CD4-positive, alpha-beta T cell treated with Interleukin-12 subunit alpha and Interleukin-12 subunit beta, for 1 hour (primary cell): Measurements from ENCODE around the gene SIK3.

Source experiments
- DNase-seq: peaks from one replicate; pipeline ENCODE4 v3.0.0-alpha.2; 2020

SIK3 gene

DNA sequence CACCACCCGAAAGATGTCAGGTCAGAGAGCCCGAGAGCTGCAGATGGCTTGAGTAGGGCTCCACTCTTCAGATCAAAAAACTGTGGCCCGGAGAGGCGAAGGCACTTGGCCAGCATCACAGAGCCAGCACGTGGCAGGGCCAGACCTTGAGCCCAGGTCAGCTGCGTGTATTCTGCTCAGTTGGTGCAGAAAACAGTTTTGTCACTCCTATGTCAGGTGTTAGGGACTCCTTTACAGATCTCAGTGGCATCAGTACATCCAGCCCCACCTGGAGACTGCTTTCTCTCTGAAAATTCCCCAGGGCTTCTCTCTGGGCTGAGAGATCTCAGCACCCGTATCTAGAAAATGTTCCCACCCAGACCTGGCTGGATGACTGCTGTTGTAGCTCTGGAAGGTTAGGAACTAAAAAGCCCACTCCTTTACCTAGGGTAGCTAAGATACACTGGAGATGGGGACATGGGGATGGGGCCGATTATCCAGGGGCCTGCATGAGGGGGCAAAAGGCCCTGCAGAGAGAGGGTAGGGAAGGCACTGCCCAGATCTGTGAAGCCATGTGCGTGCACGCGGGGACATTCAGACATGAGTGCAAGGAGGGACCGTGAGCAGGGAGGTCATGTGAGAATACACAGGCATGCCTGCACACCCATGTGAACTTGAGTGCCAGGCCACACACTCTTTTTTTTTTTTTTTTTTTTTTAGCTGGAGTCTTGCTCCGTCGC, 264.3 kb downstream of the SIK3 start:
- DNase-seq = no peak

DNA sequence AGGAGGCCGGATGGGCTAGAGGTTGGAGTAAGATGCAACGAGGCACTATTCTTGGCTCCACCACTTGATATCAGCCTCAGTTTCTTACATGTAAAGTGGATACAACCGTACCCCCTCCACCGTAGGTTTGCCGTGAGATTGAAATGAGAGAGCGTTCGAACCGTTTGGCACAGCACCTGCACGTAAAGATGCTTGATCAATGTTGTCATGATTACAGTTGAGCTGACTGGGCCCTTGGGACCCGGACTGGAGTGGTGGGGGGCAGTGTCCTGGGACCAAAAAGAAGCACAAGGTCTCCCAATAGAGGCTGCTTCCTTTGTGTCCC, 264.8 kb downstream of the SIK3 start:
- no peak for DNase-seq

DNA sequence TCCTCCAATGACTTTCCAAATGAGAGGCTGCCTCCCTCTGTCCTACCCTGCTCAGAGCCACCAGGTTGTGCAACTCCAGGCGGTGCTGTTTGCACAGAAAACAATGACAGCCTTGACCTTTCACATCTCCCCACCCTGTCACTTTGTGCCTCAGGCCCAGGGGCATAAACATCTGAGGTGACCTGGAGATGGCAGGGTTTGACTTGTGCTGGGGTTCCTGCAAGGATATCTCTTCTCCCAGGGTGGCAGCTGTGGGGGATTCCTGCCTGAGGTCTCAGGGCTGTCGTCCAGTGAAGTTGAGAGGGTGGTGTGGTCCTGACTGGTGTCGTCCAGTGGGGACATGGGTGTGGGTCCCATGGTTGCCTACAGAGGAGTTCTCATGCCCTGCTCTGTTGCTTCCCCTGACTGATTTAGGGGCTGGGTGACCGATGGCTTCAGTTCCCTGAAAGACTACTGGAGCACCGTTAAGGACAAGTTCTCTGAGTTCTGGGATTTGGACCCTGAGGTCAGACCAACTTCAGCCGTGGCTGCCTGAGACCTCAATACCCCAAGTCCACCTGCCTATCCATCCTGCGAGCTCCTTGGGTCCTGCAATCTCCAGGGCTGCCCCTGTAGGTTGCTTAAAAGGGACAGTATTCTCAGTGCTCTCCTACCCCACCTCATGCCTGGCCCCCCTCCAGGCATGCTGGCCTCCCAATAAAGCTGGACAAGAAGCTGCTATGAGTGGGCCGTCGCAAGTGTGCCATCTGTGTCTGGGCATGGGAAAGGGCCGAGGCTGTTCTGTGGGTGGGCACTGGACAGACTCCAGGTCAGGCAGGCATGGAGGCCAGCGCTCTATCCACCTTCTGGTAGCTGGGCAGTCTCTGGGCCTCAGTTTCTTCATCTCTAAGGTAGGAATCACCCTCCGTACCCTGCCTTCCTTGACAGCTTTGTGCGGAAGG, 265.6 kb downstream of the SIK3 start:
- no peak for DNase-seq

DNA sequence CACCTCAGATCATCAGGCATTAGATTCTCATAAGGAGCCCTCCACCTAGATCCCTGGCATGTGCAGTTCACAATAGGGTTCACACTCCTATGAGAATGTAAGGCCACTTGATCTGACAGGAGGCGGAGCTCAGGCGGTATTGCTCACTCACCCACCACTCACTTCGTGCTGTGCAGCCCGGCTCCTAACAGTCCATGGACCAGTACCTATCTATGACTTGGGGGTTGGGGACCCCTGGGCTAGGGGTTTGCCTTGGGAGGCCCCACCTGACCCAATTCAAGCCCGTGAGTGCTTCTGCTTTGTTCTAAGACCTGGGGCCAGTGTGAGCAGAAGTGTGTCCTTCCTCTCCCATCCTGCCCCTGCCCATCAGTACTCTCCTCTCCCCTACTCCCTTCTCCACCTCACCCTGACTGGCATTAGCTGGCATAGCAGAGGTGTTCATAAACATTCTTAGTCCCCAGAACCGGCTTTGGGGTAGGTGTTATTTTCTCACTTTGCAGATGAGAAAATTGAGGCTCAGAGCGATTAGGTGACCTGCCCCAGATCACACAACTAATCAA, 266.4 kb downstream of the SIK3 start:
- DNase-seq = no peak

DNA sequence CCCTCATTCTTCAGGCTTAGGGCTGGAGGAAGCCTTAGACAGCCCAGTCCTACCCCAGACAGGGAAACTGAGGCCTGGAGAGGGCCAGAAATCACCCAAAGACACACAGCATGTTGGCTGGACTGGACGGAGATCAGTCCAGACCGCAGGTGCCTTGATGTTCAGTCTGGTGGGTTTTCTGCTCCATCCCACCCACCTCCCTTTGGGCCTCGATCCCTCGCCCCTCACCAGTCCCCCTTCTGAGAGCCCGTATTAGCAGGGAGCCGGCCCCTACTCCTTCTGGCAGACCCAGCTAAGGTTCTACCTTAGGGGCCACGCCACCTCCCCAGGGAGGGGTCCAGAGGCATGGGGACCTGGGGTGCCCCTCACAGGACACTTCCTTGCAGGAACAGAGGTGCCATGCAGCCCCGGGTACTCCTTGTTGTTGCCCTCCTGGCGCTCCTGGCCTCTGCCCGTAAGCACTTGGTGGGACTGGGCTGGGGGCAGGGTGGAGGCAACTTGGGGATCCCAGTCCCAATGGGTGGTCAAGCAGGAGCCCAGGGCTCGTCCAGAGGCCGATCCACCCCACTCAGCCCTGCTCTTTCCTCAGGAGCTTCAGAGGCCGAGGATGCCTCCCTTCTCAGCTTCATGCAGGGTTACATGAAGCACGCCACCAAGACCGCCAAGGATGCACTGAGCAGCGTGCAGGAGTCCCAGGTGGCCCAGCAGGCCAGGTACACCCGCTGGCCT, 267.9 kb downstream of the SIK3 start:
- DNase-seq = no peak

DNA sequence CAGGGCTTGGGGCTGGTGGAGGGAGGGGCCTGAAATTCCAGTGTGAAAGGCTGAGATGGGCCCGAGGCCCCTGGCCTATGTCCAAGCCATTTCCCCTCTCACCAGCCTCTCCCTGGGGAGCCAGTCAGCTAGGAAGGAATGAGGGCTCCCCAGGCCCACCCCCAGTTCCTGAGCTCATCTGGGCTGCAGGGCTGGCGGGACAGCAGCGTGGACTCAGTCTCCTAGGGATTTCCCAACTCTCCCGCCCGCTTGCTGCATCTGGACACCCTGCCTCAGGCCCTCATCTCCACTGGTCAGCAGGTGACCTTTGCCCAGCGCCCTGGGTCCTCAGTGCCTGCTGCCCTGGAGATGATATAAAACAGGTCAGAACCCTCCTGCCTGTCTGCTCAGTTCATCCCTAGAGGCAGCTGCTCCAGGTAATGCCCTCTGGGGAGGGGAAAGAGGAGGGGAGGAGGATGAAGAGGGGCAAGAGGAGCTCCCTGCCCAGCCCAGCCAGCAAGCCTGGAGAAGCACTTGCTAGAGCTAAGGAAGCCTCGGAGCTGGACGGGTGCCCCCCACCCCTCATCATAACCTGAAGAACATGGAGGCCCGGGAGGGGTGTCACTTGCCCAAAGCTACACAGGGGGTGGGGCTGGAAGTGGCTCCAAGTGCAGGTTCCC, 268.6 kb downstream of the SIK3 start, which contains the start of gene APOC3:
APOC3 (plus strand) TSS at position 383 of the 659 bp plus-strand sequence. CDS start 676 bp downstream, outside the sequence.
- DNase-seq = no peak

DNA sequence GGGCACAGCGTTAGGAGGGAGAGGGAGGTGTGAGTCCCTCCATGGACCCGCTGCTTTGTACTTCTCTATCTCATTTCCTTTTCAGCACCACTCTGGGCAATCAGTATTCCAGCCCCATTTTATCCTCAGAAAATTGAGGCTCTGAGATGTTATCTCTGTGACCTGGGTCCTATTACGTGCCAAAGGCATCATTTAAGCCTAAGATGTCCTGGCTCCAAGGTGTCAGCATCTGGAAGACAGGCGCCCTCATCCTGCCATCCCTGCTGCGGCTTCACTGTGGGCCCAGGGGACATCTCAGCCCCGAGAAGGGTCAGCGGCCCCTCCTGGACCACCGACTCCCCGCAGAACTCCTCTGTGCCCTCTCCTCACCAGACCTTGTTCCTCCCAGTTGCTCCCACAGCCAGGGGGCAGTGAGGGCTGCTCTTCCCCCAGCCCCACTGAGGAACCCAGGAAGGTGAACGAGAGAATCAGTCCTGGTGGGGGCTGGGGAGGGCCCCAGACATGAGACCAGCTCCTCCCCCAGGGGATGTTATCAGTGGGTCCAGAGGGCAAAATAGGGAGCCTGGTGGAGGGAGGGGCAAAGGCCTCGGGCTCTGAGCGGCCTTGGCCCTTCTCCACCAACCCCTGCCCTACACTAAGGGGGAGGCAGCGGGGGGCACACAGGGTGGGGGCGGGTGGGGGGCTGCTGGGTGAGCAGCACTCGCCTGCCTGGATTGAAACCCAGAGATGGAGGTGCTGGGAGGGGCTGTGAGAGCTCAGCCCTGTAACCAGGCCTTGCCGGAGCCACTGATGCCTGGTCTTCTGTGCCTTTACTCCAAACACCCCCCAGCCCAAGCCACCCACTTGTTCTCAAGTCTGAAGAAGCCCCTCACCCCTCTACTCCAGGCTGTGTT, 269.4 kb downstream of the SIK3 start:
- DNase-seq = no peak

DNA sequence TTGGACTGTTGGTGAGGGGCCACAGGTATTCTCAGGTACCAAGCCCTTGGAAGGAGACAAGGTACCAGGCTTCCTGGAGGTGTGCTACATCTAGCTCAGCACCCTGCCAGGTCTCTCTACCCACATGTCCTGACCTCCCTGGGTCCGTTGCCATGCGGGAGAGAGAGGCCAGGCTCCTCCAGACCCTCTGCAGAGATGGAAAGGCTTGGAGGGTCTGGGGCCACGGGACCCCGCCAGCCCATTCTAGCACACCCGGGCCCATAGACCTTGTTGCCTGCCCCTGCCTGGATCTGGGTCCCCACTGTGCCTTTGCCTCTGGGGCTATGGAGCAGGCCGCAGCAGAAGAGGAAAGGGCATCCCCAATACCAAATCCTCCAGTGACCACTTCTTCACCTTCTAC, 270.8 kb downstream of the SIK3 start:
- DNase-seq = no peak

DNA sequence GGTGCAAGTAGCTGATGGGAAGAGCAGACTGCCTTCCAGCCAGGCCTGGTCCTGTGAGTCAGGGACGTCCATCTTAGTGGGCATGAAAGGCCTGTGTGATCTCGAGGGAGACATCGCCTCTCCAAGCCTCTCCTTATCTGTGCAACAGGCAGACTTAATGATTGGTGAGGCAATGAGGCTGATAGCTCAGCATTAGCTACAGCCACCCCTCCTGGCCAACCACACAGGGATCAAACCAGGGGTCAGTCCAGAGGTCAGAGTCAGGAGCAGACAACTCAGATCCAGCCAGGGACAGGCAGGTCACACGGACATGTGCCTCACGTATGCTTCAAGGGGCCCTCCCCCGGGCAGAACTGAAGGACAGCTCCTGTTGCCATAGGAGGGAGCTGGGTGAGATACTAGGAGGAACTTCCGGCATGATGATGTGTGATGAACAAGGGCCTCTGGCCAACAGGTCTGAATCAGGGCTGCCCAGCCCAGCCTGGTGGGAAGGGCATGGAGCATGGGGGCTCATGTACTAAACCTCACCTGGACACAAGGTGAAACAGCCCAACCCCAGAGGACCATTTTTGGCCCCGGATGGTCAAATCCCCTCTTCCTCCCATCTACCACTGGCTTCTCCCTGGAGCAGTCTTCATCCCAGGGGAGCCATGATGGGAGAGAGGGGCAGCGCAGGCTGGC, 271.3 kb downstream of the SIK3 start:
- DNase-seq = no peak

DNA sequence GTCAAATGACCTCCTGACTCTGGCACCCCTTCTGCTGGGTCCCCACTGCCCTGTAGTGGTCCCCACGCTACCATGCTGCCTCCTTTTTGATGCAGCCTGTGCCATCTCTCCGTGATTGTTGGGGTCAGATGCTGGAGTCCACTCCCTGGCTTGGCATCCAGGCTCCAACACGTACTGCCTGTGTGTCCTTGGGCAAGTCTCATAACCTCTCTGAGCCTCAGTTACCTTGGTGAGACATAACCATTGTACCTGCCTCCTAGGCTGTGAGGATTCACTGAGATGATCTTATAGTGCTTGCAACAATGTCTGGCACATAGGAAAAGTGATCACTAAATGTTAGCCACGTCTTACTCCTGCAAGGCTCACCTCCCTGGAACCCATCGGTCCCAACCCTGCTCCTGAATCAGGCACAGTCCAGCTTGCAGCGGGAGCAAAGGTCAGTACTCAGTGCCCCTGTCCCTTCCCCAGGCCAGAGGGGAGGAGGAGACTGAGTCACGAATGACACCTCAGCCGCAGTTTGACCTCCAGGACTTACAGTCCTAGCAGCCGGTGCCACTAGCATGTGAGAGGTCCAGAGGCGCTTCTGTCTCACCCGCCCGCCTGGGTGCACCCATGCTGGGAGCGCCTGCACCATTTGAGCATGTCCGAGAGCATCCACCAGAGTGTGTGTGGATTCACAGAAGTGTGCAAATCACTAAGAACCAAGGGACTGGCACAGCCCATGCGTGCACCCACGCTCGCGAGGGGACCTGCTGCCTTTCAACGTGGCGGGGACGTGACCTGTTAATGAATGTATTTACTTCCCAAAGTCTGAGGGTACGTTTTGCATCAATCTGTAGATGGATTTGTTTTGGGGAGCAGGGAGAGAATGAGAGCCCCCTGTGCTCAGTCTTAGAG, 272.1 kb downstream of the SIK3 start:
- DNase-seq = no peak

DNA sequence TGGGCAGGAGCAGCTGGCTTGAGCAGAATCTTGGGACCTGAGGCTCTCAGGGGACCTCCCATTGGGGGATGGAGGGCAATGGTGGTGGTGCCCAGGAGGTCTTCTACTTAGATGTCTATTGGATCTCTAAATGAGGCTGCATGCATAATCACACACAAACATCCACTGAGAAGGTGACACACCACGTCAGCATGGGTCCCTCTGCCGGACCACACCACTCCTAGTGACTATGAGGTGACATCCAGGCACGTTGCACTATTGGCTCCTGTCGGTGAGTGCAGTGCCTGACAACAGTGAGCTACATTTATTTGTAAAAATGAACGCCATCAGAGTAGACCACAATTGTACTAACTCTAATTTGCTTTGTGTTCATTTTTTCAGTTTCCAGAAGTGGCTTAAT, 272.8 kb downstream of the SIK3 start:
- DNase-seq = no peak

DNA sequence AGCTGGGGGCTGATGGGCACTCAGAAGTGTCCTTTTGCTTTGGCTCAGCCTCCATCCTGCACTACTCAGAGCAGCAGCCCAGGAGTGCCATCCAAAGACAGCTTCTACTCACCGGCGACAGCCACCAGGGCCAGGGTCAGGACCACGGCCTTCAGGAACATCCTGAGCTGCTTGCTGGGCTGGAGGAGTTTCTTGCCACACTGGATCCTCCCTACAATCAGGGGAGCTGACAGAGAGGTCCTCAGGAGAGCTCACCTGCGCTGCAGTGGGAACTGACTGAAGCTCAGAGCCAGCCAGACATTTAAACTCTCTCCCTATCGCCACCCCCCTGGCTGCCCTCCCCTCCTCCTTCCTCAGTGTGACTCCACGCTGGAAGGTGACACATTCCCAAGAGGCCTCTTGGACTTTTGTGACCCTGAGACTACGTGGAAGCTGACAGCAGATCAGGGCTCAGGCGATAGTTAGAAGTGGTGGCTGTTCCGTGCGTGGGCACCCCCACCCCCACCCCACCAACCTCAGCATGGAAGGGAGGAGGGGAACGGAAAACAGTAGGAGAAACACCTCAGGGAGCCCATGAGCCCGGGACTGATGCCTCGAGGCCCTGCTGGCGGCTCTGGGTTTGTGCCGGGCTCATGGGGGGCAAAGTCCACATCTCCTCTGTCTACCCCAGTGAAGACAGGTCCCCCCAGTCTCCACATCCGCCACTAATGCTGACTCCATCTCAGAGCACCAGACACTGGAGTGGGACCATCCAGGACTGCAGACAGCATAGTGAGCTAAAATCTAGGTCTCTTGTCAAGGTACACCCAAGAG, 275.0 kb downstream of the SIK3 start, which contains the start of gene APOA4:
APOA4 (minus strand) TSS at position 274 of the 813 bp plus-strand sequence; CDS start at position 161, 113 bp downstream.
- no peak for DNase-seq

DNA sequence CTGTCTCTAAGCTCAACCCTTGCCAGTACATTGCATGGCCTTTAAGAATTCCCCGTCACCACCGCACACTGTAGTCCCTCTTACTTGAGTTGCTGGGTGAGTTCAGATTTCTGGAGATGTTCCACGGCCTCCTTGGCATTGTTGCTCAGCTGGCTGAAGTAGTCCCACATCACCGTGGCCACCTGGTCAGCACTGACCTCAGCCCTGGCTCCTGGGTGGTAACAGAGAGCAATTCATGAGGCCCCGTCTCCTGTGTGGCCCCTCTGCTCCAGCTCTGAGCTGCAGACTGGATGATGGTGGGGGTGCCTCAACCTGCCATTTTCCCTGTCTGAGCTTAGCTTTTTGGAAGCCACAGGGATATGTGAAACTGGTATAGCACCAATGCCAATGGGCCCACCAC, 275.7 kb downstream of the SIK3 start:
- no peak for DNase-seq

DNA sequence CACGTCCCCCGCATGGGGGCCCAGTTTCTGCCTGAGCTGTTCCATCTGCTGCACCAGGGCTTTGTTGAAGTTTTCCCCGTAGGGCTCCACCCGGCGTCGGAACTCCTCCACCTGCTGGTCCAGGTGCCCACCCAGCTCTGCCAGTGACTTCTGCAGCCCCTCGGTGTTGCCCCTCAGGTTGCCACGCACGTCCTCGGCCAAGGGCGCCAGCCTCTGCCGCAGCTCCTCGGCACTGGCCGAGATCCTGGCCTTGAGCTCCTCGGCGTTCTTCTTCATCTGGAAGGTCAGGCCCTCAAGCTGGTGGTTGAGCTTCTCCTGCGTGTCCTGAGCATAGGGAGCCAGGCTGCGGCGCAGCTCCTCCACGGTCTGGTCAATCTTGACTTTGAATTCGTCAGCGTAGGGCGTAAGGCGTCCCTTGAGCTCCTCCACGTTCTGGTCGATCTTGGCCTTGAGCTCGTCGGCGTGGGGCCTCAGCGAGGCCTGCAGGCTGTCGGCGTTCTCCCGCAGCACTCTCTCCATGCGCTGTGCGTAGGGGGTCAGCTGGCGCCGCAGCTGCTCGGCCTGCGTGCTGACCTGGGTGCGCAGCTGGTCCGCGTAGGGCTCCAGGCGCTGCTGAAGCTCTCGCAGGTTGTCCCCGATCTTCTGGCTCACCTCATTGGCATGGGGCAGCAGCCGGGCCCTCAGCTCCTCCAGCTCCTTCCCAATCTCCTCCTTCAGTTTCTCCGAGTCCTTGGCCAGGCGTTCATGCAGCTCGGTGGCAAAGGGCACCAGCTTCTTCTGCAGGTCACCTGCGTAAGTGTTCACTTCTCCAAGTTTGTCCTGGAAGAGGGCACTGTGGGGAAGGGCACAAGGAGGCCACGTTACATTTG, 276.9 kb downstream of the SIK3 start:
- no peak for DNase-seq

DNA sequence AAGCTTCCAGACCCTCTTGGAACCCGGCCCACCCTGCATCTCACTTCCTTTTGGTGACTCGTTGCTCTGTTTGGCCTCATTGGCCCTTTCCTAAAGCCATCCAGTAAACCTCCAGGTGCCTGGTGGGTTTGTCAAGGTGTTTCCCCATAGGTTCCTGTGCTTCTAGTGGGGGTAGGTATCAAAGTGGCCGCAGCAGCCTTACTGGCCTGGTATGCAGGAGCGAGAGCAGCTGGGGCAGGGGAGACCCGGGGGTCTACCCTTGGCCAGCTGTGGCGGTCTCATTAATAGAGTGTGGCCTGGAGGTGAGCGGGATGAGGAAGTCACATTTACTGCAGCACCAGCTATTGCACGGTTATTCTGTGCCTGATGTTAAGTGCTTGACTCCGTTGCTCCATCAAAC, 279.2 kb downstream of the SIK3 start:
- no peak for DNase-seq

DNA sequence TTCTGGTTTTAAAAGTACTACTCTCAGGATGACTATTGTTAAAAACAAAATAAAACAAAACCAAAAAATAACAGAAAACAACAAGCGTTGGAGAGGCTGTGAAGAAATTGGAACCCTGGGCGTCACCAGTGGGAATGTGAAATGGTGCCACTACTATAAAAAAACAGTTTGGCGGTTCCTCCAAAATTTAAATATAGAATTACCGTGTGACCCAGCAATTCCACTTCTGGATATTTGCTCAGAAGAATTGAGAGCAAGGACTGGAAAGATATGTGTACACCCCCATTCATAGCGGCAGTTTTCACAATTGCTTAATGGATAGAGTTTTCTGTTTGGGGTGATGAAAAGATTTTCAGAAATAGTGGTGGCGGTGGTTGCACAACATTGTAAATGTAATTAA, 283.7 kb downstream of the SIK3 start:
- no peak for DNase-seq

DNA sequence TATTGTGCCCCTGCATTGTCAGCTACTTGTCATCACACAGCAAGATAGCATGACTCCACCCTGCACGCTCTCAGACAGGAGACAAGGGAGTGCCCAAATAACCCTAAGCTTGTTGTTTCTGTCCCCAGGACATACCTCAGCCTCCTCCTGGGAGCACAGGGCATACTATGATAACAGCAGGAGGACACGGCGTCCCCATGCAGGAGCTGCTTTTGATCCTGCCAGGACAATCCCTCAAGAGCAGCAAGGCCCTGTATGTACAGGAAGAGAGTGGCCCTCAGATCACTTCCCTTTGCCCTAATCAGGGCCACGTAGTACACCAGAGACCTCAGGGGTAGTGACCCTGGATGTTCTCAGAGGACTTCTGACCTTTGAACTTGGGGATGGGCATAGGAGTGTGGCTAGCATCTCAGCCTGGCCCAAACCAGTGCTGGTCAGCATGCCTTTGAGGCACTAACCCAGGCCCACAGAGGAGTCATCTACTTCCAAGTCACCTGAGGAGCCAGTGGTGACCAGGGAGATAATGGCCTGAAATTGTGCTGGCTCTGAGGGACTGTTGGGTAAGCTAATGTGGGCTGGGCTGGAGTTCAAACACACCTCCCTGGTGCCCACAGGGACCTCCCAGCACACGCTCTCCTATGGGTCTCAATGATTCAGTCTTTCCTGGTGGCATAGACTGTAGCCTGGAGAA, 284.3 kb downstream of the SIK3 start:
- no peak for DNase-seq
